Measurements from ENCODE around the gene MEX3B.
"Not testable (repeated sequence)": the region's sequence is repeated elsewhere in the genome, so short reads cannot be mapped to it uniquely, and the experiment has no call there.

MEX3B gene

GRCh38 chr15:82003916-82004315 is 41.9 kb downstream of the MEX3B start:
- no peaks in the 10 kb centered on the region for H3K79me2 ChIP-seq (ENCODE audit: insufficient read depth, low read length)
- H3K9me2 ChIP-seq (replicated peaks; ENCODE audit: insufficient read depth, low read length) = no peaks in the 10 kb centered on the region
- no peak overlapping the region for H2AFZ ChIP-seq (ENCODE audit: low read depth, low read length, severe bottlenecking)
- no peak overlapping the region for H3K4me3 ChIP-seq (ENCODE audit: insufficient read depth, low read length, poor library complexity, severe bottlenecking)
- H3K4me2 ChIP-seq (ENCODE audit: low read depth, low read length, poor library complexity, severe bottlenecking) = no peak overlapping the region
- H3K36me3 ChIP-seq (ENCODE audit: low read length) = no peaks in the 10 kb centered on the region
- TF ChIP-seq, protein P1, sequence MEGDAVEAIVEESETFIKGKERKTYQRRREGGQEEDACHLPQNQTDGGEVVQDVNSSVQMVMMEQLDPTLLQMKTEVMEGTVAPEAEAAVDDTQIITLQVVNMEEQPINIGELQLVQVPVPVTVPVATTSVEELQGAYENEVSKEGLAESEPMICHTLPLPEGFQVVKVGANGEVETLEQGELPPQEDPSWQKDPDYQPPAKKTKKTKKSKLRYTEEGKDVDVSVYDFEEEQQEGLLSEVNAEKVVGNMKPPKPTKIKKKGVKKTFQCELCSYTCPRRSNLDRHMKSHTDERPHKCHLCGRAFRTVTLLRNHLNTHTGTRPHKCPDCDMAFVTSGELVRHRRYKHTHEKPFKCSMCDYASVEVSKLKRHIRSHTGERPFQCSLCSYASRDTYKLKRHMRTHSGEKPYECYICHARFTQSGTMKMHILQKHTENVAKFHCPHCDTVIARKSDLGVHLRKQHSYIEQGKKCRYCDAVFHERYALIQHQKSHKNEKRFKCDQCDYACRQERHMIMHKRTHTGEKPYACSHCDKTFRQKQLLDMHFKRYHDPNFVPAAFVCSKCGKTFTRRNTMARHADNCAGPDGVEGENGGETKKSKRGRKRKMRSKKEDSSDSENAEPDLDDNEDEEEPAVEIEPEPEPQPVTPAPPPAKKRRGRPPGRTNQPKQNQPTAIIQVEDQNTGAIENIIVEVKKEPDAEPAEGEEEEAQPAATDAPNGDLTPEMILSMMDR (IDR thresholded peaks at IDR 0.05; ENCODE audit: insufficient read depth, low read length, poor library complexity, severe bottlenecking) = no peak
- TF ChIP-seq EZH2phosphoT487 (conservative IDR thresholded peaks at IDR 0.05; ENCODE audit: low read length) = no peak
- H3K9me3 ChIP-seq (ENCODE audit: insufficient read depth, low read length) = no peaks in the 10 kb centered on the region
- no peaks in the 10 kb centered on the region for H3K27me3 ChIP-seq (ENCODE audit: low read length)
- H3K27ac ChIP-seq (ENCODE audit: low read depth, low read length) = no peak overlapping the region
- no peaks in the 10 kb centered on the region for H3F3A ChIP-seq (ENCODE audit: insufficient read depth)
- no peaks in the 10 kb centered on the region for H4K20me1 ChIP-seq (ENCODE audit: low read depth, low read length)
- H3K9ac ChIP-seq (ENCODE audit: low read length) = no peak overlapping the region

- not testable (repeated sequence) for H3K9ac ChIP-seq (ENCODE audit: low read length); H3K9me2 ChIP-seq (replicated peaks; ENCODE audit: insufficient read depth, low read length); H3K36me3 ChIP-seq (ENCODE audit: low read length); H4K20me1 ChIP-seq (ENCODE audit: low read depth, low read length); H3K27me3 ChIP-seq (ENCODE audit: low read length); H3K4me2 ChIP-seq (ENCODE audit: low read depth, low read length, poor library complexity, severe bottlenecking); H3K9me3 ChIP-seq (ENCODE audit: insufficient read depth, low read length); H3K4me3 ChIP-seq (ENCODE audit: insufficient read depth, low read length, poor library complexity, severe bottlenecking); H3K79me2 ChIP-seq (ENCODE audit: insufficient read depth, low read length); H3F3A ChIP-seq (ENCODE audit: insufficient read depth); H2AFZ ChIP-seq (ENCODE audit: low read depth, low read length, severe bottlenecking); H3K27ac ChIP-seq (ENCODE audit: low read depth, low read length)
These were observed 50.7 kb downstream of the MEX3B start for GRCh38 chr15:81995081-81995480.

DNA sequence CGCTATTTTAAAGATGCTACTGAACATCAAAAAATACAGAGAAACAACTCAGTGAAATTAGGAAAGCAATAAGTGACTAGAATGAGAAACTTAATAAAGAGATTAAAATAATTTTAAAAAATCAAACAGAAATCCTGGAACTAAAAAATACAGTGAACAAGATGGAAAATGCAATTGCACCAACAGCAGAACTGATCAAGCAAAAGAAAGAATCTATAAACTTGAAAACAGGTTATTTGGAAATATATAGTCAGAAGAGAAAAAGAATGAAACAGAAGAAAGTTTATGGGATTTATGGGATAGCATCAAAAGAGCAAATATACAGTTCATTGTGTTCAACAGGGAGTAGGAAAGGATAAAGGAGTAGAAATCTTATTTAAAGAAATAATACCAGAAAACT is 53.3 kb downstream of the MEX3B start:
- Histone ChIP-seq H3F3A (ENCODE audit: insufficient read depth) (no peaks in the 10 kb centered on the region), H3K79me2 (ENCODE audit: insufficient read depth, low read length) (no peaks in the 10 kb centered on the region), H3K4me2 (ENCODE audit: low read depth, low read length, poor library complexity, severe bottlenecking) (no peak overlapping the region), H3K27me3 (ENCODE audit: low read length) (no peaks in the 10 kb centered on the region), H4K20me1 (ENCODE audit: low read depth, low read length) (no peaks in the 10 kb centered on the region), H3K9ac (ENCODE audit: low read length) (no peak overlapping the region), H3K27ac (ENCODE audit: low read depth, low read length) (no peak overlapping the region), H2AFZ (ENCODE audit: low read depth, low read length, severe bottlenecking) (no peak overlapping the region), H3K9me2 (replicated peaks; ENCODE audit: insufficient read depth, low read length) (no peaks in the 10 kb centered on the region), H3K4me3 (ENCODE audit: insufficient read depth, low read length, poor library complexity, severe bottlenecking) (no peak overlapping the region), H3K36me3 (ENCODE audit: low read length) (no peaks in the 10 kb centered on the region), H3K9me3 (ENCODE audit: insufficient read depth, low read length) (no peaks in the 10 kb centered on the region; the same call in 1 of the 2 replicates)
- TF ChIP-seq, protein P1 (IDR thresholded peaks at IDR 0.05; ENCODE audit: insufficient read depth, low read length, poor library complexity, severe bottlenecking) = no peak
- no peak for TF ChIP-seq EZH2phosphoT487 (conservative IDR thresholded peaks at IDR 0.05; ENCODE audit: low read length)

Measured in SU-DHL-6 (cell line).